ENCODE measurements around the gene MICAL3.
A peak's percentile ranks its signal among the peaks of the same experiment; 100 is the strongest.
"Not testable (repeated sequence)": the region's sequence is repeated elsewhere in the genome, so short reads cannot be mapped to it uniquely, and the experiment has no call there.

The MICAL3 gene

DNA sequence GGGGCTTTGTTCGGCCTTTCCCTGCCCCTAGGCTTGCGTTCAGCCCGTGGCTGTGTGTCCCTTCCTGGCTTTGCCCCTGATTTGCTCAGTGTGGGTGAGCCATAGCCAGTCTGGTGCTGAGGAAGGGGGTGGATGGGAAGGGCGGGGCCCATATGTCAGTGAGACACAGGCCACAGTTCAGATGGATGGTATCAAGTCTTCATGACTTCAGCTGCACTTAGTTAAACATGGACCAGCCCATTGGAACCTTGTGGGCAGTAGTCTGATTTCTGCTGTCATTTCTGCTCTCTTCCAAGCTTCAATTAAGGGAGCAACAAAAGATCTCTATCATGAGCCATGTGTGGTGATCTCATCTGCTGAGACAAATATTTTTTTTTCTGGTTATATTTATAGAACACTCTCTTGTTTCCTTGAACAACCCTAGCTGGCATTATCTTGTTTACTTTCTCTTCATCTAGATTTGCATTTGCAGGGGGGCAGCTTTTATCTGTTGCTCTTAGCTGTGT, 31.9 kb upstream of the MICAL3 start:
- TF ChIP-seq CSDC2 (CRISPR knock-in tag; IDR thresholded peaks at IDR 0.05) (peak; percentile 82), ZFP3 (CRISPR knock-in tag; IDR thresholded peaks at IDR 0.05) (0 out of 2 replicates have a peak, but pooled peaks have one; percentile 65), GLIS3 (CRISPR knock-in tag; IDR thresholded peaks at IDR 0.05) (no peak), CREB5 (CRISPR knock-in tag; IDR thresholded peaks at IDR 0.05; ENCODE audit: low read depth) (peak; percentile 90), ZNF8 (CRISPR knock-in tag; IDR thresholded peaks at IDR 0.05) (no peak), TSHZ2 (CRISPR knock-in tag; IDR thresholded peaks at IDR 0.05) (peak; percentile 63; the same call in 1 of the 2 replicates), ISL1 (CRISPR knock-in tag; IDR thresholded peaks at IDR 0.05) (peak; percentile 92), TCF4 (CRISPR knock-in tag; IDR thresholded peaks at IDR 0.05; ENCODE audit: borderline replicate concordance) (peak; percentile 63; the same call in 1 of the 2 replicates), RARB (CRISPR knock-in tag; IDR thresholded peaks at IDR 0.05) (no peak), OSR1 (CRISPR knock-in tag; IDR thresholded peaks at IDR 0.05) (no peak), SNAI2 (CRISPR knock-in tag; IDR thresholded peaks at IDR 0.05) (peak; percentile 59; the same call in 1 of the 2 replicates)
- peak; percentile 93 for ATAC-seq

DNA sequence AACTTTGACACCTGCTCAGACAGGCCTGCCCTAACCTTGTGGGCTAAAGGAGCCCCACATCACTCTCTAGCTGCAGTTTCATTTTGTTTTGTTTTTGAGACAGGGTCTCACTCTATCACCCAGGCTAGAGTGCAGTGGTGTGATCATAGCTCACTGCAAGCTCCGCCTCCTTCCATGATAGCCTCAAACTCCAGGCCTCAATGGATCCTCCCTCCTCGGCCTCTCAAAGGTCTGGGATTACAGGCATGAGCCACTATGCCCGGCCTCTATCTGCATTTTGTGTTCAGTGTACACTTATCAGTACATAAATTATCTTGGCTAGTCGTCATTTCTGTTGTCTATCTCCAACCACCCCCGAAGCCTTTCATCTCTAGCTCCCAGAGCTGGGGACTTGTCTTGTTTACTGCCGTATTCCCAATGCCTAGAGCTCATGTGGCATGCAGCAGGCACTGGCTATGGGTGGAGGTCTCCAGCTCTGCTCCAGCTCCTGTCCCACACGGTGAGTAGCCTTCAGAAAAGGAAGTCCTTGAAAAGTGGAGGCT, 31.3 kb upstream of the MICAL3 start:
- no peak for ATAC-seq
- TF ChIP-seq BACH2 (CRISPR knock-in tag; IDR thresholded peaks at IDR 0.05; ENCODE audit: borderline replicate concordance) (no peak), CSRNP3 (CRISPR knock-in tag; IDR thresholded peaks at IDR 0.05) (no peak), CREB5 (CRISPR knock-in tag; IDR thresholded peaks at IDR 0.05; ENCODE audit: low read depth) (no peak), ZNF70 (CRISPR knock-in tag; IDR thresholded peaks at IDR 0.05) (no peak), ZNF565 (CRISPR knock-in tag; conservative IDR thresholded peaks at IDR 0.05; ENCODE audit: low read depth) (no peak), ISL1 (CRISPR knock-in tag; IDR thresholded peaks at IDR 0.05) (no peak), OSR1 (CRISPR knock-in tag; IDR thresholded peaks at IDR 0.05) (no peak), TCF4 (CRISPR knock-in tag; IDR thresholded peaks at IDR 0.05; ENCODE audit: borderline replicate concordance) (no peak), RARB (CRISPR knock-in tag; IDR thresholded peaks at IDR 0.05) (no peak), PPARA (CRISPR knock-in tag; IDR thresholded peaks at IDR 0.05; ENCODE audit: borderline replicate concordance) (no peak), TSHZ2 (CRISPR knock-in tag; IDR thresholded peaks at IDR 0.05) (no peak), ESRRG (CRISPR knock-in tag; IDR thresholded peaks at IDR 0.05) (no peak), GLIS3 (CRISPR knock-in tag; IDR thresholded peaks at IDR 0.05) (no peak; the same call in 1 of the 2 replicates), ZFP30 (CRISPR knock-in tag; IDR thresholded peaks at IDR 0.05) (no peak), ARNTL (CRISPR knock-in tag; IDR thresholded peaks at IDR 0.05; ENCODE audit: borderline replicate concordance, low read depth) (no peak), ZC3H10 (CRISPR knock-in tag; IDR thresholded peaks at IDR 0.05) (no peak)

DNA sequence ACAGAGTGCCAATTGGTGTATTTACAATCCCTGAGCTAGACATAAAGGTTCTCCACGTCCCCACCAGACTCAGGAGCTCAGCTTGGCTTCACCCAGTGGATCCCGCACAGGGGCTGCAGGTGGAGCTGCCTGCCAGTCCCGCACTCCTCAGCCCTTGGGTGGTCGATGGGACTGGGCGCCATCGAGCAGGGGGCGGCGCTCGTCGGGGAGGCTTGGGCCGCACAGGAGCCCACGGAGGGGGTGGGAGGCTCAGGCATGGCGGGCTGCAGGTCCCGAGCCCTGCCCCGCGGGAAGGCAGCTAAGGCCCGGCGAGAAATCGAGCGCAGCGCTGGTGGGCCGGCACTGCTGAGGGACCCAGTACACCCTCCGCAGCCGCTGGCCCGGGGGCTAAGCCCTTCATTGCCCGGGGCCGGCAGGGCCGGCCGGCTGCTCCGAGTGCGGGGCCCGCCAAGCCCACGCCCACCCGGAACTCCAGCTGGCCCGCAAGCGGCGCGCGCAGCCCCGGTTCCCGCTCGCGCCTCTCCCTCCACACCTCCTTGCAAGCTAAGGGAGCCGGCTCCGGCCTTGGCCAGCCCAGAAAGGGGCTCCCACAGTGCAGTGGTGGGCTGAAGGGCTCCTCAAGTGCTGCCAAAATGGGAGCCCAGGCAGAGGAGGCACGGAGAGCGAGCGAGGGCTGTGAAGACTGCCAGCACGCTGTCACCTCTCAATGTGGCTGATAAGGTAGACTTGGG, 29.0 kb upstream of the MICAL3 start:
- not testable (repeated sequence) for ATAC-seq

- ATAC-seq: not testable (repeated sequence)
Measured at GRCh38 chr22:18051113-18051512, 26.8 kb upstream of the MICAL3 start.
